GM18511 (cell line): ENCODE data around the gene IL5.

Source experiments
- ATAC-seq: cut with Tn5 transposase; IDR thresholded peaks from one replicate; pipeline ENCODE4 v1.9.1; 2021; ENCODE audit warnings: mild to moderate bottlenecking, moderate library complexity; ENCODE audit not compliant: unreplicated experiment

The IL5 gene

DNA sequence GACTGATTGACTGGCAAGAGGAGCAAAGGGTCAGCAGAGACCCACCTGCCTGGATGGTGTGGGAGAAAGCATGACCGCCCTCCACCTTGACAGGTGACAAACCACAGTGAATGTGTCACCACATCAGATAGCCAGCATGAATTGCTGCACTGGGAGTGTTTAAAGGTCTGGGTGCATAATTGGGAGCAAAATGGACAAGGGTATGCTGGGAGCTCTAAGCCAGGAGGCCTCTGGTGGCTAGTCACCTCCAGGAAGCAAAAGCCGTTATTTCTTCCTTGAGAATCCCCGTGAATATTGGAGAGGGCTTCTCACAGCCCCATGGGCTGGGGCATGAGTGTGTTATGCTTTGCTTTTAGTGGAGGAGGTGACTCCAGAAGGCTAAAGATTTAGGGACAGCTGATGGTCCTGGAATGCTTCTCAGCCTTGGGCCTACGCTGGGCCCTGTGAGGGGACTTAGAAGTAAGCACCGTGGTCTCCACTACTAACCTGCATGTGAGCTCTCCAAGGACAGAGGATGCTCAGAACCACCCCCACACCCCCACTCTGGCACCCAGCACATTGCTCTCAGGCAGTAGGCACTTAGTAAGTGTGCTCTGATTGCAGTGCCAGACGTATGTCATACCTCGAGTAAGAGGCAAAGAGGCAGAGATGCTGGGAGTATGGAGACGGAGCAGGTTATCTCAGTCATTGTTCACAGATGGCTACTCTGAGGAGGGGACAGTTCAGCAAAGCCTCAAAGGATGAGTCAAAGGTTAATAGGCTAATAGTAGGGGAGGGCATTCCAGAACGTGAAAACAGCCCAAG lies 43.7 kb downstream of the IL5 start:
- ATAC-seq: no peak

DNA sequence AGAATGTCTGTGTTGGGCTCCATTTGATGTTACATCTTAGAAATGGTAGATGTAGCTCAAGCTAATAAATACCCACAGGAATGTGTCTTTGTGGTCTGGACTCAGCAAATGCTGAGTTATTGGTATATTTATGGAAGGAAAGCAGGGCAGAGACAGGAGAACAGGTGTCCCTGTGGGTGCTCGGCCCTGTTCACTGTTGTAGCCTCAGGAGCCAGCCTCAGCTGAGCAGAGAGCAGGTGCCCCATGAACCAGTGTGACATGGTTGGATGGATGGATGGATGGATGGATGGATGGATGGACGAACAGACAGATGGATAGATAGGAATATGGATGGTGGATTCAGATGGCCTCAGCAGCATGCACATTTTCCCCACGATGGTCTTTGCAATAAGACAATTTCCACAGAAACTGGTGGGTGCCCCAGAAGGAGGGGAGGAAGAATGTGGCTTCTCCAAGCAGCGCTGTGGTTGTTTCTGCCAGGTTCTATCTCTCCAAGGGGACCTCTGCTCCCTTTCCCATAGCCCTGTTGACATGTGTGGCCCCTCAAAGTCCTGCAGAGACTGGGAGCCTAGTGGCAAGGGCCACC lies 44.5 kb downstream of the IL5 start:
- no peak for ATAC-seq

DNA sequence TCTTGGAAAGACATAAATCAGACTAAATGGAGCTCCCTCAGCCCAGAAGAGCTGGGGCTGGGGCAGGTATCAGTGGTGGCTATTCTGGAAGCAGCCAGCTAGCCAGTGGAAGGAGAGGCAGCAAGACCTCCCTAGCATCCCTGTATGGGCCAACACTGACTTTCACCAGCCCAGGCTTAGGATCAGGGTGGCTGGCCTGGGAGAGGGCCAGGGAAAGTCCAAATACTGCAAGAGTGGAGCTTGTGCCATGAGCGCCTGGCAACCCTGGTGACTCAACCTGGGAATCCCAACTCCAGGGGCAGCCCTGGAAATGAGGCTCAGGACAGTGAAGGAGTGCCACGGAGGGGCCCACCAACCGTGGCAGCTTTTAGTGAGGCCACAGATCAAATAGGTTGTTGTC lies 45.2 kb downstream of the IL5 start:
- no peak for ATAC-seq

DNA sequence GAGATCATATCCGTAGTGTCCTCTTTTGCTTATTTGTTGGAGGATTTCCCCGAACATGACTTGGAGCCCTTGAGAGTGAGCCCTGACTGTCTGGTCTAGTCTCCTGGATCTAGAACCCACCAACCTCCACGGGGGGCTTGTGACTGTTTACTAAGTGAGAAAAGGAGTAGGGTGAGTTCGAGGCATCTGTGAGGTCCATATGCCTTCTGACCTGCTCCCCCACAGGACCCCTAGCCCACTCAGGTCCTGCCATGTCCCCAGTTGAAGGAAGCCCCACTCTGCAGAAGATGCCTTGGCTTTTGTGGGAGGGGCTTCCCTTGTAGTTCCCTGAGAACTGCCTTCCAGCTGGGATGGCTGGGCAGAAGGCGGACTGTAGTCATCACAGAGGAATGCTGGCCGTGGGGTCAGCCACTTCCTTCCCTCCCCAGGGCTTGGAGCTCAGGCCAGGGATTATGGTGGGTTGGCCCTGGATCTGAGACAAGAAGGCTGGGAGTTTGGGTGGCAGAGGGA lies 45.8 kb downstream of the IL5 start:
- no peak for ATAC-seq

DNA sequence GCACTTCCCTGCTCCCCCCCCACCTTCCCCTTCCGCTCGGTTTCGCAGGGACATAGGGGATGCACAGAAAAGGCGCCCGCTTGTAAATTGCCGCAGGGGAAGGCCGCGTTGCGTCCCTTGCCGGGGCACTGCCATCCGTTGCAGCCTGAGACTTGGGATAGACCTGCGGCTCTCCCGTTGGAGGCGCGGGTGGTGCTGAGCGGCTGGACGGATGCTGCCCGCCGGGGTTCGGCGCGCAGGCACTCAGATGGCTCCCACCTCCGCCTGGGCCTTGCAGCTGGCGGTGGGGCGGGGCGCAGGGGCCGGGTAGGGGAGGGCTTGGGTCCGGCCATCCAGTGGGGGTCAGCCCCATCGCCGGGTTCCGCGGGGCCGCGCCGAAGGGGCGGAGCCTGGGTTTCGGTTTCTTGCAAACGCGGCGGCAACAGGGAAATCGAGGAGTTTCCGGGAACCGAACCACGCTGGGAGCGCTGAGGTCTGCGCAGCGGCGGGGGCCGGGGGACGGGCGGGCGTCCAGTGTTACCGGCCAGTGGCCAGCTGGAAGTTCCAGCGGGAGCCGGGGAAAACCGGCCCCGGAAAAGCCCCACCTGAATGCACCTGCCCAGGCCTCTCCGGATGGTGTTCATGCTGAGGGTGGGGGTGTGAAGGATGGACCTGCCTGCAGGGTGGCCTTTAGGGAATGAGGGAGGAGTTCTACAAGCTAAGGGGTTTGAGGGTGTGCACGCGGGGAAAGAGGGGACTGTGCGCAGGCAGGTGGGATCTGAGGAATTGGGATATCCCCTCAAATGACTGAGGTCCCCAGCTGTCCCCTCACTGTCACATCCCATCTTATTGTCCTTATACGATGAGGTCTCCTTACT lies 46.5 kb downstream of the IL5 start:
- ATAC-seq: peak; percentile 58

DNA sequence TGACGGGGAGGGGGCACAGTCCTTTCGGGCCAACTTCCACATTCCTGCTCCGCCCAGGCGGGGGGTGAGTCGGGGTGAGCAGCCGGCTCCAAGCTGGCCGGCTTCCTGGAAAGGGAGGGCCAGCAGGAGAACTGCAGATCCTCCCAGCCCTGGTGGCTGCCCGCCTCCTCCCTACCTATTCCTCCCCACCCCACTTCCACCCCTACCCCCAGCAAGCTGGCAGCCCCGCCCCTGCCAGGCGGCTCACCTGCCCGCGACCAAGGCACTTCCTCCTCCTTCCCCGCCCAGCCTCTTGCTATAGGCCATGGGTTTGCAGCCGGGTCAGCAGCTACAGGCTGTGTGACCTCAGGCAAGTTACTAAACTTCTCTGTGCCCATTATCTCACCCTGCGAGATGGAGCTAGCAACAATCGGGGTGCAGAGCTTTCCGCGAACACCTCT lies 47.1 kb downstream of the IL5 start:
- peak; percentile 66 for ATAC-seq

DNA sequence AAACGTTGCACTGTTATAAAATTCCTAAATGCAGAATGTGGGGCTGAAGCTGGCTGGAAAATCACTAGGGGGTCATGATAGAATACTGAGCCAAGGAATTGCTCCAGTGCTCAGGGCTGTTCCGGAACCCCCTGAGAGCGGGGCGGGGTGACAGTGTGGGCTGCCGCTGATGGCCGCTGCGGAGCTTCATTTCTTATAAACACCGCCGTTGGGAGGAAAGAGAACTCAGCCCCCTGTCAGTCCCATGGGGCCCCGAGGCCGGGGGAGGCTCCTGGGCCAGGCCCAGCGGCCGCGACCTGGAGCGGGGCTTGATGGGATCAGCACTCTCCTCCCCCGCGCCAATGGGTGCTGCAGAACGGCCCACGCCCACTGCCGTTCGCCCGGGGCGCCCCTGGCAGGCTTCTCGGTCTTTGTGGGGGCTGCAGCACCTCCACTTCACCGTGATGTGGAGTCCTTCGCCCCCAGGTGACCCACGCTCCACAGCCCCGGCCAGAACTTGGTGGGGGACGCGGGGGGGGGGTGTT lies 47.6 kb downstream of the IL5 start:
- peak; percentile 46 for ATAC-seq

DNA sequence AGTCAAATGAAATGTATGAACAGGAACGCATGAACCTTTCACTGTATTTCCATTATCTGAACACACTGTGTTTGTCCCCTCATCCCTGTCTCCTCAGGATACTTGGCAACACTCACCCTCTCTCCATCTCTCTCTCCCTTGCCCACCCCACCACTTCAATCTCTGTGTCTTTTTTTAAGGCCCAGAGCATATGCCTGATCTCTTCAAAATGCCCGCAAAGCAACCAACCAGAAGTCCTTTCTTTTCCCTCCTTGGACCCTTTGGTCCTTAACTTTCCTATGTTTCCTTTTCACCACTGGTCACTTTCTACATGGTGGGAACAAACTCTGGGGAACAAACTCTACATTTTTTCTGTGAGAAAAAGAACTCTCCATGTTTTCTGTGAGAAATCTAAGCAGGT lies 49.5 kb downstream of the IL5 start:
- no peak for ATAC-seq

DNA sequence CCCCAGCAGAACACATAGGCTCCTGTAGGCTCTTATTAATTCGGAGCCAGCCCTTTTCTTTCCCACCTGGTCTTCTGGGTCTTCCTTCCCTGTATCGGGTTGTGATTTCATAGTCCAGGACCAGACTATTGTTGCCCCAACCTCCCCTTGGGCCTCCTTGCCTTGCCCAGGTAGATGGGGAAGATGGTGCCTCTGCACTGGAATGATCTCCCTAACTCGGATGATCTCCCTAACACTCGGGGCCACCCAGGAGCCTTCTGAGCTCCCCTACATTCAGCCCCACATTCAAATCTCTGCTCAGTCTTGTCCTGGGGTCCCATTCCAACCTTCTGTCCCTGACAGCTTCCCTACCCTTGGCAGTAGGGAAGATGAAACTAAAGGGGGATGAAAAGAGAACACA lies 50.1 kb downstream of the IL5 start:
- ATAC-seq: no peak

DNA sequence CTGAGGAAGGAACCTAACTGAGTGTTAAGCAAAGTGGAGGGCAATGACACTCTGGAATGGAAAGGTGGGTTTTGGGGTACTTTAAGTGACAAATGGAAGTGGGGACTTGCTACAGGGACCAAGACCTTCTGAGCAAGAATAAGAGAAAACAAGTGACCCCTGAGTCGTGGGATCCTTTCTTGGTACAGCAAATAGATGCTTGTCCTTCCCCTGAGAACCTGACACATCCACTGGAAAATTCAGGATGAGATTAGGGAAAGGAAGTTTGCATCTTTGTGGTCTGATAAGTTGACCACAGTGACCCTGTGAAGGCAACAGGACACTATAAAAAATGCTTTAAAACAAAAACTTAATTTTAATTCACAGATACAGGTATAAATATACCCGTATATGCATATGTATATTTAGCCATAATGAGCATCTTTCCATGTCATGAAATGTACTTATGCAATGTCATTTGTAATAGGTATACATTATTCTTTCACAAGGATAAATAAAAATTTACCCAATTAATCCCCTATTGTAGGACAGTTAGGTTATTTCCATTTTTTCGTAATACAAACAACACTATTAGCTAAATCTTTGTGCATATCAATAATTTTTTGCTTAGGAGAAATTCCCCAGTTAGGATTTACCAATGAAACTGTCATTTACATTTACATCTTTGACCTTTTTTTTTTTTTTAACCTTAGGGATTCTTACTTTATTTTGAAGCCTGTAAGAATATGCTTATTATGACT lies 50.8 kb downstream of the IL5 start:
- no peak for ATAC-seq
